ENCODE data around the gene RBM10.

RBM10 gene

GRCh38 chrX:47151435-47151834, 6.4 kb downstream of the RBM10 start:
- DNase-seq (ENCODE audit: low read depth): no peak

GRCh38 chrX:47156611-47157520, 11.8 kb downstream of the RBM10 start:
- DNase-seq (ENCODE audit: low read depth): no peak

GRCh38 chrX:47158131-47158530, 13.1 kb downstream of the RBM10 start:
- no peak for DNase-seq (ENCODE audit: low read depth)

- no peak for DNase-seq (ENCODE audit: low read depth)
These were observed 13.8 kb downstream of the RBM10 start for GRCh38 chrX:47158781-47159180.

- no peak for DNase-seq (ENCODE audit: low read depth)
These were observed 15.8 kb downstream of the RBM10 start for GRCh38 chrX:47160781-47161180.

- no peak for DNase-seq (ENCODE audit: low read depth)
These were observed 18.0 kb downstream of the RBM10 start for GRCh38 chrX:47162927-47163583.

- no peak for DNase-seq (ENCODE audit: low read depth)
These were observed 19.4 kb downstream of the RBM10 start for GRCh38 chrX:47164420-47164819.

GRCh38 chrX:47166126-47166525, 21.1 kb downstream of the RBM10 start:
- DNase-seq (ENCODE audit: low read depth): no peak

GRCh38 chrX:47168495-47169073, 23.6 kb downstream of the RBM10 start:
- DNase-seq (ENCODE audit: low read depth): no peak

- DNase-seq (ENCODE audit: low read depth): no peak
These were observed 24.3 kb downstream of the RBM10 start for GRCh38 chrX:47169273-47169672.

- DNase-seq (ENCODE audit: low read depth): no peak
These were observed 24.9 kb downstream of the RBM10 start for GRCh38 chrX:47169726-47170515.

- DNase-seq (ENCODE audit: low read depth): no peak
These were observed 26.1 kb downstream of the RBM10 start for GRCh38 chrX:47170861-47171692.

GRCh38 chrX:47171996-47172395, 27.0 kb downstream of the RBM10 start:
- DNase-seq (ENCODE audit: low read depth): no peak

GRCh38 chrX:47172549-47172948, 27.5 kb downstream of the RBM10 start:
- DNase-seq (ENCODE audit: low read depth): no peak

- no peak for DNase-seq (ENCODE audit: low read depth)
These were observed 28.2 kb downstream of the RBM10 start for GRCh38 chrX:47172971-47173792.

GRCh38 chrX:47174376-47174775, 29.4 kb downstream of the RBM10 start:
- DNase-seq (ENCODE audit: low read depth): no peak

- no peak for DNase-seq (ENCODE audit: low read depth)
These were observed 30.0 kb downstream of the RBM10 start for GRCh38 chrX:47174846-47175587.

- DNase-seq (ENCODE audit: low read depth): no peak
These were observed 30.6 kb downstream of the RBM10 start for GRCh38 chrX:47175588-47175980.

GRCh38 chrX:47176101-47176740, 31.2 kb downstream of the RBM10 start:
- DNase-seq (ENCODE audit: low read depth): no peak
